NCI-H82 treated with DMSO at 0.1 percent for 48 hours (cell line): ENCODE measurements around the gene CRYGN.

ENCODE experiments used
- DNase-seq: peaks from one replicate; lab custom pipeline; 2025; ENCODE audit not compliant: unreplicated experiment; lab: John Stamatoyannopoulos, UW

The CRYGN gene

GRCh38 chr7:151427705-151428377, 12.1 kb downstream of the CRYGN start:
- no peak for DNase-seq

GRCh38 chr7:151426904-151427704, 12.8 kb downstream of the CRYGN start:
- no peak for DNase-seq

GRCh38 chr7:151426441-151426903, 13.5 kb downstream of the CRYGN start:
- no peak for DNase-seq

GRCh38 chr7:151425670-151426440, 14.1 kb downstream of the CRYGN start:
- DNase-seq, result peak; percentile 62

- DNase-seq, result no peak
Measured at GRCh38 chr7:151424799-151425198, 15.1 kb downstream of the CRYGN start.

GRCh38 chr7:151423936-151424335, 16.0 kb downstream of the CRYGN start:
- DNase-seq, result peak; percentile 71

- no peak for DNase-seq
Measured at GRCh38 chr7:151423226-151423625, 16.7 kb downstream of the CRYGN start.

GRCh38 chr7:151422212-151422611, 17.7 kb downstream of the CRYGN start:
- no peak for DNase-seq

- DNase-seq, result no peak
Measured at GRCh38 chr7:151420144-151420543, 19.8 kb downstream of the CRYGN start.

- DNase-seq, result no peak
Measured at GRCh38 chr7:151416941-151417315, 23.0 kb downstream of the CRYGN start.

- no peak for DNase-seq
Measured at GRCh38 chr7:151416112-151416940, 23.6 kb downstream of the CRYGN start.

- DNase-seq, result no peak
Measured at GRCh38 chr7:151415375-151416105, 24.4 kb downstream of the CRYGN start.

- no peak for DNase-seq
Measured at GRCh38 chr7:151413241-151413640, 26.7 kb downstream of the CRYGN start.

- no peak for DNase-seq
Measured at GRCh38 chr7:151412318-151412717, 27.6 kb downstream of the CRYGN start.

- DNase-seq, result no peak
Measured at GRCh38 chr7:151411551-151411950, 28.4 kb downstream of the CRYGN start.

- no peak for DNase-seq
Measured at GRCh38 chr7:151410405-151411390, 29.2 kb downstream of the CRYGN start.

GRCh38 chr7:151409667-151410404, 30.1 kb downstream of the CRYGN start, which contains the start of gene WDR86:
WDR86 (minus strand) TSS chr7:151410038; CDS start chr7:151409589, 449 bp downstream.
- DNase-seq, result peak; percentile 8
